K562 (cell line): ENCODE measurements around the gene USHBP1. TPM values are rescaled to one million over a fixed set of nuclear protein-coding genes. Genes with fewer than 3 reads are reported as not detected.

Source experiments
- KLF10 ChIP-seq: fragments of 250-450 bp; sonication (Bioruptor Pico); IDR thresholded peaks from 2 replicates; pipeline ENCODE4 v1.6.1; 2021; ENCODE audit warnings: matching md5 sums
- MTA3 ChIP-seq: fragments of 450-650 bp; formaldehyde crosslinking; IDR thresholded peaks from 2 replicates; pipeline ENCODE4 v1.6.1; 2017; ENCODE audit warnings: mild to moderate bottlenecking, borderline replicate concordance
- PHB2 ChIP-seq: fragments of 450-650 bp; IDR thresholded peaks from 2 replicates; pipeline ENCODE4 v1.6.1; 2017; ENCODE audit warnings: low read depth
- RBM34 ChIP-seq: fragments of 200-400 bp; formaldehyde crosslinking; IDR thresholded peaks from 2 replicates; pipeline ENCODE4 v1.6.1; 2018; ENCODE audit warnings: low read length, borderline replicate concordance; ENCODE audit not compliant: insufficient read depth
- TBL1XR1 ChIP-seq, 2 experiments: IDR thresholded peaks; 2 replicates each; pipeline ENCODE4 v1.6.1; 2012; ENCODE audit warnings: improper control_type of control experiment in 2 of 2, low read length in 2 of 2, mild to moderate bottlenecking in 1 of 2
- TEAD4 ChIP-seq, 2 experiments: sonication (generic) in 1 of 2; formaldehyde crosslinking in 1 of 2; IDR thresholded peaks; 2 replicates each; pipeline versions ENCODE4 v1.6.1 to v1.8.0; 2012 to 2022; ENCODE audit warnings: borderline replicate concordance in 1 of 2, inconsistent platforms in 1 of 2, low read length in 1 of 2, mild to moderate bottlenecking in 1 of 2, missing genetic modification reagents in 1 of 2
- ZFP1 ChIP-seq: fragments of 450-650 bp; formaldehyde crosslinking; IDR thresholded peaks from 2 replicates; pipeline ENCODE4 v1.4.0; 2020; ENCODE audit warnings: mild to moderate bottlenecking, mixed read lengths
- ZNF551 ChIP-seq: fragments of 250-450 bp; sonication (Bioruptor Pico); IDR thresholded peaks from 2 replicates; pipeline ENCODE4 v1.5.0; 2021; ENCODE audit warnings: mild to moderate bottlenecking, moderate library complexity
- ZNF589 ChIP-seq: fragments of 200-800 bp; sonication (Bioruptor generic); IDR thresholded peaks from 2 replicates; pipeline ENCODE4 v1.6.1; 2016; ENCODE audit warnings: low read depth, missing genetic modification characterization, missing compliant biosample characterization
- ZNF696 ChIP-seq: fragments of 250-450 bp; sonication (Bioruptor Pico); conservative IDR thresholded peaks from 2 replicates; pipeline ENCODE4 v1.4.0; 2020; ENCODE audit warnings: mild to moderate bottlenecking, moderate library complexity
- polyA plus RNA-seq, 8 experiments: library from polyadenylated mRNA; depleted of rRNA in 4 of 8; stranded (reverse) in 5 of 8; unstranded in 3 of 8; fragments of >200 nt; fragmentation: Nextera tagmentation in 2 of 8; fragmentation: Illumina TruSeq in 1 of 8; extraction: Ambion mirVana in 2 of 8; extraction: Trizol in 1 of 8; gene quantifications; 2 replicates each; pipeline versions ENCODE4 v1.2.1 to v1.2.3, GENCODE V29; 2011 to 2014; ENCODE audit warnings: inconsistent platforms in 1 of 8, missing spikeins in 1 of 8
- total RNA-seq, 7 experiments: library from RNA; depleted of rRNA in 6 of 7; stranded (reverse); fragments of >200 nt in 6 of 7; fragmentation: Illumina TruSeq in 2 of 7; extraction: Trizol in 2 of 7; gene quantifications; 2 replicates each; pipeline versions ENCODE4 v1.2.1 to v1.2.3, GENCODE V29; 2011 to 2021; ENCODE audit warnings: low replicate concordance in 1 of 7
- TF ChIP-seq, protein P1 (sequence below): fragments of 450-650 bp; IDR thresholded peaks from 2 replicates; pipeline ENCODE4 v1.6.1; 2016; ENCODE audit warnings: low read depth
- TF ChIP-seq, protein P2 (sequence below): fragments of 450-650 bp; formaldehyde crosslinking; IDR thresholded peaks from 2 replicates; pipeline ENCODE4 v1.4.0; 2022; ENCODE audit warnings: missing genetic modification characterization
- TF ChIP-seq, protein P3 (sequence below): sonication (generic); formaldehyde crosslinking; IDR thresholded peaks from 2 replicates; pipeline ENCODE4 v1.8.0; 2022; ENCODE audit warnings: mild to moderate bottlenecking, missing genetic modification reagents
- TF ChIP-seq, protein P4 (sequence below): sonication (generic); formaldehyde crosslinking; IDR thresholded peaks from 2 replicates; pipeline ENCODE4 v1.8.0; 2022; ENCODE audit warnings: missing genetic modification reagents, mild to moderate bottlenecking, borderline replicate concordance

USHBP1 gene
- total and polyA plus RNA-seq, 9 of the 15 experiments (the other 6 are each of a cell fraction or from before 2014, with no cell fraction given) = 0.03 to 0.10 (median 0.05) TPM; not detected in 5

DNA sequence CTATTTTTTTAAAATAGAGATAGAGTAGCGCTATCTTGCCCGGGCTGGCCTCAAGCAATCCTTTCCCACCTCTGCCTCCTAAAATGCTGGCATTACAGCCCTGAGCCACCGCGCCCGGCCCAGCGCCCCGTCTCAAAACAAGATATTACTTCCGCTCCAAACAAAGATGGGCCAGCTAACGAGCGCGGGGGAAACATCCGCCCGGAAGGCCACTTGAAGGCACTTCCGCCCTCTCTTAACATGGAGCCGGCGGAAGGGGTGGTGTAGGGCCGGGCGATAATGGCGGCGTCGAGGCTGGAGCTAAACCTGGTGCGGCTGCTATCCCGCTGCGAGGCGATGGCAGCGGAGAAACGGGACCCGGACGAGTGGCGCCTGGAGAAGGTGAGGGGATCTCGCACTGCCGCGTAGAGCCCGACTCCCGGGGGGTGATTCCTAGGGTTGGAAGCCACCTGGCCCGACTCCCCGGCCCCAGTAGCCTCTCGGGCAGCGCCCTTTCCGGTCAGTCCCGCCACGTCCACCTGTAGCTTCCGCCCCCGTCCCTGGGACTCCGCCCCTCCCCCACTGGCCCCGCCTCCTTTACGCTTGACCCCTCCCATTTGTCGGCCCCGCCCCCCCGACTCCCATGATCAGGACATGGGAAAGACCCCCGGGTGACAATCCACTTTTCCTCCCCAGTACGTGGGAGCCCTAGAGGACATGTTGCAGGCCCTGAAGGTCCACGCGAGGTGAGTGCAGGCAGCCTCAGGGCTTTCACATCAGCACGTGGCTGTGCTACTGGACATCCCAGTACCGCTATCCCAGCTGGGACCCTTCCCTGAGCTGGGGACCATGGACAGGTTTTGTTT, 49.2 kb downstream of the USHBP1 start, which contains the start of gene USE1 (continued):
- TF ChIP-seq, protein P1, sequence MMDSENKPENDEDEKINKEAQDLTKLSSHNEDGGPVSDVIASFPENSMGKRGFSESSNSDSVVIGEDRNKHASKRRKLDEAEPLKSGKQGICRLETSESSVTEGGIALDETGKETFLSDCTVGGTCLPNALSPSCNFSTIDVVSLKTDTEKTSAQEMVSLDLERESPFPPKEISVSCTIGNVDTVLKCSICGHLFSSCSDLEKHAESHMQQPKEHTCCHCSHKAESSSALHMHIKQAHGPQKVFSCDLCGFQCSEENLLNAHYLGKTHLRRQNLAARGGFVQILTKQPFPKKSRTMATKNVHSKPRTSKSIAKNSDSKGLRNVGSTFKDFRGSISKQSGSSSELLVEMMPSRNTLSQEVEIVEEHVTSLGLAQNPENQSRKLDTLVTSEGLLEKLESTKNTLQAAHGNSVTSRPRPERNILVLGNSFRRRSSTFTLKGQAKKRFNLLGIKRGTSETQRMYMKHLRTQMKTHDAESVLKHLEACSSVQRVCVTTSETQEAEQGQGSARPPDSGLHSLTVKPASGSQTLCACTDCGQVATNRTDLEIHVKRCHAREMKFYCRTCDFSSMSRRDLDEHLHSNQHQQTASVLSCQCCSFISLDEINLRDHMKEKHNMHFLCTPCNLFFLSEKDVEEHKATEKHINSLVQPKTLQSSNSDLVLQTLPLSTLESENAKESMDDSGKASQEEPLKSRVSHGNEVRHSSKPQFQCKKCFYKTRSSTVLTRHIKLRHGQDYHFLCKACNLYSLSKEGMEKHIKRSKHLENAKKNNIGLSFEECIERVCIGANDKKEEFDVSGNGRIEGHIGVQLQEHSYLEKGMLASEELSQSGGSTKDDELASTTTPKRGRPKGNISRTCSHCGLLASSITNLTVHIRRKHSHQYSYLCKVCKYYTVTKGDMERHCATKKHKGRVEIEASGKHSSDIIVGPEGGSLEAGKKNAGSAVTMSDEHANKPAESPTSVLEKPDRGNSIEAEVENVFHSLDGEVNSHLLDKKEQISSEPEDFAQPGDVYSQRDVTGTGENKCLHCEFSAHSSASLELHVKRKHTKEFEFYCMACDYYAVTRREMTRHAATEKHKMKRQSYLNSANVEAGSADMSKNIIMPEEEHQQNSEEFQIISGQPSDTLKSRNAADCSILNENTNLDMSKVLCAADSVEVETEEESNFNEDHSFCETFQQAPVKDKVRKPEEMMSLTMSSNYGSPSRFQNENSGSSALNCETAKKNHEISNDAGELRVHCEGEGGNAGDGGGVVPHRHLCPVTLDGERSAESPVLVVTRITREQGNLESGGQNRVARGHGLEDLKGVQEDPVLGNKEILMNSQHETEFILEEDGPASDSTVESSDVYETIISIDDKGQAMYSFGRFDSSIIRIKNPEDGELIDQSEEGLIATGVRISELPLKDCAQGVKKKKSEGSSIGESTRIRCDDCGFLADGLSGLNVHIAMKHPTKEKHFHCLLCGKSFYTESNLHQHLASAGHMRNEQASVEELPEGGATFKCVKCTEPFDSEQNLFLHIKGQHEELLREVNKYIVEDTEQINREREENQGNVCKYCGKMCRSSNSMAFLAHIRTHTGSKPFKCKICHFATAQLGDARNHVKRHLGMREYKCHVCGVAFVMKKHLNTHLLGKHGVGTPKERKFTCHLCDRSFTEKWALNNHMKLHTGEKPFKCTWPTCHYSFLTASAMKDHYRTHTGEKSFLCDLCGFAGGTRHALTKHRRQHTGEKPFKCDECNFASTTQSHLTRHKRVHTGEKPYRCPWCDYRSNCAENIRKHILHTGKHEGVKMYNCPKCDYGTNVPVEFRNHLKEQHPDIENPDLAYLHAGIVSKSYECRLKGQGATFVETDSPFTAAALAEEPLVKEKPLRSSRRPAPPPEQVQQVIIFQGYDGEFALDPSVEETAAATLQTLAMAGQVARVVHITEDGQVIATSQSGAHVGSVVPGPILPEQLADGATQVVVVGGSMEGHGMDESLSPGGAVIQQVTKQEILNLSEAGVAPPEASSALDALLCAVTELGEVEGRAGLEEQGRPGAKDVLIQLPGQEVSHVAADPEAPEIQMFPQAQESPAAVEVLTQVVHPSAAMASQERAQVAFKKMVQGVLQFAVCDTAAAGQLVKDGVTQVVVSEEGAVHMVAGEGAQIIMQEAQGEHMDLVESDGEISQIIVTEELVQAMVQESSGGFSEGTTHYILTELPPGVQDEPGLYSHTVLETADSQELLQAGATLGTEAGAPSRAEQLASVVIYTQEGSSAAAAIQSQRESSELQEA = peak; percentile 53; the same call in 1 of the 2 replicates
- TF ChIP-seq, protein P2, sequence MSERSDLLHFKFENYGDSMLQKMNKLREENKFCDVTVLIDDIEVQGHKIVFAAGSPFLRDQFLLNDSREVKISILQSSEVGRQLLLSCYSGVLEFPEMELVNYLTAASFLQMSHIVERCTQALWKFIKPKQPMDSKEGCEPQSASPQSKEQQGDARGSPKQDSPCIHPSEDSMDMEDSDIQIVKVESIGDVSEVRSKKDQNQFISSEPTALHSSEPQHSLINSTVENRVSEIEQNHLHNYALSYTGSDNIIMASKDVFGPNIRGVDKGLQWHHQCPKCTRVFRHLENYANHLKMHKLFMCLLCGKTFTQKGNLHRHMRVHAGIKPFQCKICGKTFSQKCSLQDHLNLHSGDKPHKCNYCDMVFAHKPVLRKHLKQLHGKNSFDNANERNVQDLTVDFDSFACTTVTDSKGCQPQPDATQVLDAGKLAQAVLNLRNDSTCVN (CRISPR knock-in tag) = no peak
- TF ChIP-seq MTA3 (peak; percentile 83; the same call in 1 of the 2 replicates), PHB2 (no peak), TEAD4 (IDR thresholded peaks at IDR 0.05; ENCODE audit: low read length) (0 out of 2 replicates have a peak, but pooled peaks have one; percentile 8), TEAD4 (CRISPR knock-in tag; IDR thresholded peaks at IDR 0.05; ENCODE audit: borderline replicate concordance) (no peak), RBM34 (no peak), ZNF696 (CRISPR knock-in tag) (no peak), KLF10 (no peak), ZFP1 (no peak), ZNF589 (CRISPR knock-in tag) (peak; percentile 72; the same call in 1 of the 2 replicates), ZNF551 (no peak), TBL1XR1 (IDR thresholded peaks at IDR 0.05; ENCODE audit: low read length in 2 of 2) (no peak)
- TF ChIP-seq, protein P3, sequence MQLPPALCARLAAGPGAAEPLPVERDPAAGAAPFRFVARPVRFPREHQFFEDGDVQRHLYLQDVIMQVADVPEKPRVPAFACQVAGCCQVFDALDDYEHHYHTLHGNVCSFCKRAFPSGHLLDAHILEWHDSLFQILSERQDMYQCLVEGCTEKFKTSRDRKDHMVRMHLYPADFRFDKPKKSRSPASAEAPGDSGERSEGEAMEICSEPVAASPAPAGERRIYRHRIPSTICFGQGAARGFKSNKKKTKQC = peak; percentile 79; the same call in 1 of the 2 replicates
- TF ChIP-seq, protein P4, sequence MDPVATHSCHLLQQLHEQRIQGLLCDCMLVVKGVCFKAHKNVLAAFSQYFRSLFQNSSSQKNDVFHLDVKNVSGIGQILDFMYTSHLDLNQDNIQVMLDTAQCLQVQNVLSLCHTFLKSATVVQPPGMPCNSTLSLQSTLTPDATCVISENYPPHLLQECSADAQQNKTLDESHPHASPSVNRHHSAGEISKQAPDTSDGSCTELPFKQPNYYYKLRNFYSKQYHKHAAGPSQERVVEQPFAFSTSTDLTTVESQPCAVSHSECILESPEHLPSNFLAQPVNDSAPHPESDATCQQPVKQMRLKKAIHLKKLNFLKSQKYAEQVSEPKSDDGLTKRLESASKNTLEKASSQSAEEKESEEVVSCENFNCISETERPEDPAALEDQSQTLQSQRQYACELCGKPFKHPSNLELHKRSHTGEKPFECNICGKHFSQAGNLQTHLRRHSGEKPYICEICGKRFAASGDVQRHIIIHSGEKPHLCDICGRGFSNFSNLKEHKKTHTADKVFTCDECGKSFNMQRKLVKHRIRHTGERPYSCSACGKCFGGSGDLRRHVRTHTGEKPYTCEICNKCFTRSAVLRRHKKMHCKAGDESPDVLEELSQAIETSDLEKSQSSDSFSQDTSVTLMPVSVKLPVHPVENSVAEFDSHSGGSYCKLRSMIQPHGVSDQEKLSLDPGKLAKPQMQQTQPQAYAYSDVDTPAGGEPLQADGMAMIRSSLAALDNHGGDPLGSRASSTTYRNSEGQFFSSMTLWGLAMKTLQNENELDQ (CRISPR knock-in tag) = no peak
